GM18519 (cell line): ENCODE results near the gene RUBCN.
"Not testable (repeated sequence)": the region's sequence is repeated elsewhere in the genome, so short reads cannot be mapped to it uniquely, and the experiment has no call there.

Experiments used
- ATAC-seq: cut with Tn5 transposase; IDR thresholded peaks from one replicate; pipeline ENCODE4 v1.9.1; 2021; ENCODE audit warnings: mild to moderate bottlenecking, moderate library complexity; ENCODE audit not compliant: unreplicated experiment, low FRiP score

Gene RUBCN

GRCh38 chr3:197626404-197627157, 110.1 kb downstream of the RUBCN start:
- ATAC-seq, result not testable (repeated sequence)

GRCh38 chr3:197621478-197621877, 115.2 kb downstream of the RUBCN start:
- ATAC-seq, result not testable (repeated sequence)
